Astrocyte (in vitro differentiated cells and primary cell): ENCODE data around the gene NOPCHAP1. TPM values are rescaled to one million over a fixed set of nuclear protein-coding genes. Genes with fewer than 3 reads are reported as not detected.

Source experiments
- DNase-seq: peaks from one replicate; pipeline ENCODE4 v3.0.0-alpha.2; 2010; ENCODE audit warnings: low read depth
- FAIRE-seq: peaks from 2 replicates; lab custom pipeline; 2011; peaks lifted over from hg19 to GRCh38; lab: Jason Lieb, UNC
- H2AFZ ChIP-seq: 2 replicates; pipeline ENCODE4 v1.6.0; 2012; ENCODE audit warnings: low read depth, low read length, inconsistent platforms
- H3K27ac ChIP-seq: 2 replicates; pipeline ENCODE4 v1.5.1; 2011; ENCODE audit warnings: low read depth, low read length, inconsistent platforms
- H3K27me3 ChIP-seq: 2 replicates; pipeline ENCODE4 v1.6.0; 2011; ENCODE audit warnings: low read length, inconsistent platforms; ENCODE audit not compliant: insufficient read depth
- H3K36me3 ChIP-seq: 2 replicates; pipeline ENCODE4 v1.5.1; 2011; ENCODE audit warnings: low read length, inconsistent platforms; ENCODE audit not compliant: insufficient read depth
- H3K4me1 ChIP-seq: 2 replicates; pipeline ENCODE4 v1.5.1; 2011; ENCODE audit warnings: low read length, inconsistent platforms; ENCODE audit not compliant: insufficient read depth
- H3K4me2 ChIP-seq: 2 replicates; pipeline ENCODE4 v1.6.0; 2012; ENCODE audit warnings: low read length, inconsistent platforms
- H3K4me3 ChIP-seq: 2 replicates; pipeline ENCODE4 v1.5.1; 2011; ENCODE audit warnings: low read depth, mild to moderate bottlenecking, low read length, inconsistent platforms; ENCODE audit not compliant: insufficient read depth
- H3K79me2 ChIP-seq: 2 replicates; pipeline ENCODE4 v1.6.0; 2012; ENCODE audit warnings: mild to moderate bottlenecking, low read length, inconsistent platforms; ENCODE audit not compliant: insufficient read depth
- H3K9ac ChIP-seq: 2 replicates; pipeline ENCODE4 v1.6.0; 2012; ENCODE audit warnings: mild to moderate bottlenecking, low read length, inconsistent platforms
- H3K9me3 ChIP-seq: 2 replicates; pipeline ENCODE4 v1.5.1; 2012; ENCODE audit warnings: low read depth, mild to moderate bottlenecking, low read length, inconsistent platforms; ENCODE audit not compliant: insufficient read depth
- H4K20me1 ChIP-seq: 2 replicates; pipeline ENCODE4 v1.6.0; 2012; ENCODE audit warnings: low read length, inconsistent platforms; ENCODE audit not compliant: insufficient read depth
- H3K27ac Mint-ChIP-seq: one replicate; pipeline ENCODE4 v1.8.0; 2021; ENCODE audit warnings: mild to moderate bottlenecking, mixed read lengths; ENCODE audit not compliant: unreplicated experiment
- H3K27me3 Mint-ChIP-seq: one replicate; pipeline ENCODE4 v1.8.0; 2021; ENCODE audit warnings: low read depth, mixed read lengths; ENCODE audit not compliant: unreplicated experiment
- H3K36me3 Mint-ChIP-seq: one replicate; pipeline ENCODE4 v1.8.0; 2021; ENCODE audit warnings: low read depth, mixed read lengths; ENCODE audit not compliant: unreplicated experiment
- H3K4me1 Mint-ChIP-seq: one replicate; pipeline ENCODE4 v1.8.0; 2021; ENCODE audit warnings: low read depth, mixed read lengths; ENCODE audit not compliant: unreplicated experiment
- H3K4me3 Mint-ChIP-seq: one replicate; pipeline ENCODE4 v1.8.0; 2021; ENCODE audit warnings: mild to moderate bottlenecking, moderate library complexity, mixed read lengths; ENCODE audit not compliant: unreplicated experiment
- H3K9me3 Mint-ChIP-seq: one replicate; pipeline ENCODE4 v1.8.0; 2021; ENCODE audit warnings: mild to moderate bottlenecking, mixed read lengths; ENCODE audit not compliant: unreplicated experiment
- CTCF ChIP-seq: IDR thresholded peaks from 2 replicates; pipeline ENCODE4 v1.5.1; 2011; ENCODE audit warnings: low read depth, mild to moderate bottlenecking, inconsistent platforms, low read length, moderate library complexity; ENCODE audit not compliant: insufficient read depth
- EZH2 ChIP-seq: IDR thresholded peaks from 2 replicates; pipeline ENCODE4 v1.6.1; 2012; ENCODE audit warnings: mild to moderate bottlenecking, low read length, inconsistent platforms; ENCODE audit not compliant: insufficient read depth
- total RNA-seq: library from RNA; stranded (reverse); gene quantifications from 2 replicates; pipeline ENCODE4 v1.2.1, GENCODE V29; 2021

Gene NOPCHAP1
- total RNA-seq, 1 donor from 2014 or later = 26.8 TPM

- Mint-ChIP-seq H3K27ac (no peak overlapping the region), H3K4me1 (peaks cover 10% of the 10 kb centered on the region), H3K9me3 (no peaks in the 10 kb centered on the region), H3K27me3 (no peaks in the 10 kb centered on the region), H3K36me3 (peaks cover 10% of the 10 kb centered on the region), H3K4me3 (peak overlapping the region; percentile 86)
- H3K4me2 ChIP-seq = peak overlapping the region; percentile 93
- peaks cover 24% of the 10 kb centered on the region for H3K79me2 ChIP-seq
- H3K9me3 ChIP-seq = no peaks in the 10 kb centered on the region
- TF ChIP-seq EZH2 = no peak
- no peak overlapping the region for H3K9ac ChIP-seq
- DNase-seq (no peak), FAIRE-seq (no peak)
- no peaks in the 10 kb centered on the region for H3K27me3 ChIP-seq
- H3K36me3 ChIP-seq = peaks cover 6% of the 10 kb centered on the region
- no peak overlapping the region for H3K4me3 ChIP-seq
- peaks cover 14% of the 10 kb centered on the region for H4K20me1 ChIP-seq
- H3K4me1 ChIP-seq = peaks cover 13% of the 10 kb centered on the region
- no peak overlapping the region for H2AFZ ChIP-seq
- H3K27ac ChIP-seq = no peak overlapping the region
Measured at GRCh38 chr12:104985206-104985605, 910 bp upstream of the NOPCHAP1 start.

- Mint-ChIP-seq H3K9me3 (no peaks in the 10 kb centered on the region), H3K4me3 (no peak overlapping the region), H3K27ac (no peak overlapping the region), H3K27me3 (no peaks in the 10 kb centered on the region), H3K36me3 (peaks cover 31% of the 10 kb centered on the region), H3K4me1 (peaks cover 12% of the 10 kb centered on the region)
- no peaks in the 10 kb centered on the region for H3K9me3 ChIP-seq
- no peak overlapping the region for H3K27ac ChIP-seq
- DNase-seq (no peak), FAIRE-seq (no peak)
- H3K79me2 ChIP-seq = peaks cover 30% of the 10 kb centered on the region
- H3K36me3 ChIP-seq = peaks cover 19% of the 10 kb centered on the region
- peaks cover 13% of the 10 kb centered on the region for H3K4me1 ChIP-seq
- H3K4me3 ChIP-seq = no peak overlapping the region
- H2AFZ ChIP-seq = no peak overlapping the region
- no peak overlapping the region for H3K9ac ChIP-seq
- no peaks in the 10 kb centered on the region for H3K27me3 ChIP-seq
- TF ChIP-seq CTCF = no peak
- no peak for TF ChIP-seq EZH2
- H3K4me2 ChIP-seq = no peak overlapping the region
- H4K20me1 ChIP-seq = peaks cover 22% of the 10 kb centered on the region
Measured at GRCh38 chr12:104990950-104991349, 4.8 kb downstream of the NOPCHAP1 start.

- no peaks in the 10 kb centered on the region for H3K9me3 ChIP-seq
- Mint-ChIP-seq H3K4me1 (peaks cover 12% of the 10 kb centered on the region), H3K9me3 (no peaks in the 10 kb centered on the region), H3K4me3 (no peak overlapping the region), H3K27me3 (no peaks in the 10 kb centered on the region), H3K27ac (no peak overlapping the region), H3K36me3 (peaks cover 32% of the 10 kb centered on the region)
- H3K36me3 ChIP-seq = peaks cover 21% of the 10 kb centered on the region
- TF ChIP-seq EZH2 = no peak
- no peak for TF ChIP-seq CTCF
- no peak overlapping the region for H3K9ac ChIP-seq
- DNase-seq = no peak
- peaks cover 29% of the 10 kb centered on the region for H3K79me2 ChIP-seq
- no peaks in the 10 kb centered on the region for H3K27me3 ChIP-seq
- peaks cover 22% of the 10 kb centered on the region for H4K20me1 ChIP-seq
- H2AFZ ChIP-seq = no peak overlapping the region
- peaks cover 12% of the 10 kb centered on the region for H3K4me1 ChIP-seq
- H3K4me2 ChIP-seq = no peak overlapping the region
- no peak overlapping the region for H3K4me3 ChIP-seq
- FAIRE-seq = no peak
- no peak overlapping the region for H3K27ac ChIP-seq
Measured at GRCh38 chr12:104991565-104992128, 5.5 kb downstream of the NOPCHAP1 start.
